Keratinocyte (primary cell): Measurements from ENCODE around the gene RPAP2. TPM values are rescaled to one million over a fixed set of nuclear protein-coding genes. Genes with fewer than 3 reads are reported as not detected.

Experiments used
- DNase-seq: peaks from one replicate; pipeline ENCODE4 v3.0.0-alpha.2; 2011; ENCODE audit warnings: low read depth, missing footprints, low spot score
- FAIRE-seq: peaks from 2 replicates; lab custom pipeline; 2011; peaks lifted over from hg19 to GRCh38; lab: Jason Lieb, UNC
- H2AFZ ChIP-seq: 2 replicates; pipeline ENCODE4 v1.6.0; 2012; ENCODE audit warnings: low read length, control low read depth, inconsistent platforms; ENCODE audit not compliant: control insufficient read depth
- H3K27ac ChIP-seq: 2 replicates; pipeline ENCODE4 v1.5.1; 2011; ENCODE audit warnings: low read length; ENCODE audit not compliant: control insufficient read depth, insufficient read depth
- H3K27me3 ChIP-seq: 3 replicates; pipeline ENCODE4 v1.6.0; 2011; ENCODE audit warnings: low read length; ENCODE audit not compliant: control insufficient read depth, insufficient read depth; ENCODE audit errors: extremely low read depth
- H3K36me3 ChIP-seq, 2 experiments: 2 replicates in 1 of 2; 3 replicates in 1 of 2; pipeline ENCODE4 v1.5.1; 2011; ENCODE audit warnings: low read length in 2 of 2, mild to moderate bottlenecking in 1 of 2; ENCODE audit not compliant: control insufficient read depth in 2 of 2, insufficient read depth in 2 of 2; ENCODE audit errors: extremely low read depth in 1 of 2
- H3K4me1 ChIP-seq: 3 replicates; pipeline ENCODE4 v1.5.1; 2011; ENCODE audit warnings: low read length; ENCODE audit not compliant: control insufficient read depth, insufficient read depth; ENCODE audit errors: extremely low read depth
- H3K4me2 ChIP-seq: 3 replicates; pipeline ENCODE4 v1.6.0; 2011; ENCODE audit warnings: low read depth, low read length; ENCODE audit not compliant: control insufficient read depth, insufficient read depth; ENCODE audit errors: extremely low read depth
- H3K4me3 ChIP-seq, 3 experiments: fragments of 200-600 bp in 1 of 3; sonication (generic) in 1 of 3; 2 replicates in 2 of 3; 3 replicates in 1 of 3; pipeline ENCODE4 v1.5.1; 2011 to 2016; ENCODE audit warnings: low read length in 3 of 3, mild to moderate bottlenecking in 3 of 3, control low read depth in 2 of 3, inconsistent platforms in 1 of 3, low read depth in 1 of 3, mixed read lengths in 1 of 3, mixed run types in 1 of 3, moderate library complexity in 1 of 3; ENCODE audit not compliant: control insufficient read depth in 2 of 3, insufficient read depth in 2 of 3; ENCODE audit errors: extremely low read depth in 1 of 3
- H3K79me2 ChIP-seq: 2 replicates; pipeline ENCODE4 v1.6.0; 2012; ENCODE audit warnings: low read length; ENCODE audit not compliant: control insufficient read depth, insufficient read depth
- H3K9ac ChIP-seq: 3 replicates; pipeline ENCODE4 v1.6.0; 2011; ENCODE audit warnings: low read length; ENCODE audit not compliant: control insufficient read depth, insufficient read depth; ENCODE audit errors: extremely low read depth
- H3K9me1 ChIP-seq: 3 replicates; pipeline ENCODE4 v1.6.0; 2011; ENCODE audit warnings: low read length; ENCODE audit not compliant: control insufficient read depth, insufficient read depth; ENCODE audit errors: extremely low read depth
- H3K9me3 ChIP-seq: 2 replicates; pipeline ENCODE4 v1.5.1; 2012; ENCODE audit warnings: low read depth, low read length; ENCODE audit not compliant: control insufficient read depth
- H4K20me1 ChIP-seq: 3 replicates; pipeline ENCODE4 v1.6.0; 2011; ENCODE audit warnings: low read length; ENCODE audit not compliant: control insufficient read depth, insufficient read depth; ENCODE audit errors: extremely low read depth
- EZH2 ChIP-seq: IDR thresholded peaks from one replicate; pipeline ENCODE4 v1.6.1; 2012; ENCODE audit warnings: inconsistent platforms, mild to moderate bottlenecking, low read length, moderate library complexity
- dilution Hi-C: fragments of 300-500 bp; cut with MboI; formaldehyde crosslinking; loops from one replicate; pipeline ENCODE4 v1.7.0; 2020; ENCODE audit warnings: low sequenced_read_pairs; ENCODE audit not compliant: extremely low pct_ligation_motif_present
- polyA plus RNA-seq, 5 experiments: library from polyadenylated mRNA; depleted of rRNA in 3 of 5; stranded (reverse) in 3 of 5; stranded (forward) in 1 of 5; unstranded in 1 of 5; fragments of >200 nt; gene quantifications; 1 replicate in 1 of 5; 2 replicates in 3 of 5; 3 replicates in 1 of 5; pipeline versions ENCODE4 v1.2.1 to v1.2.3, GENCODE V29; 2011 to 2012; ENCODE audit warnings: missing spikeins in 2 of 5, low read depth in 1 of 5, low replicate concordance in 1 of 5
- TF ChIP-seq, protein P1 (sequence below), 3 experiments: IDR thresholded peaks in 1 of 3; conservative IDR thresholded peaks in 1 of 3; optimal IDR thresholded peaks in 1 of 3; 2 replicates in 2 of 3; 3 replicates in 1 of 3; pipeline versions ENCODE3 to v1.5.1; 2011; ENCODE audit warnings: low read length in 3 of 3, mild to moderate bottlenecking in 3 of 3, moderate library complexity in 2 of 3, control low read depth in 1 of 3, inconsistent platforms in 1 of 3; ENCODE audit not compliant: insufficient read depth in 2 of 3; ENCODE audit errors: extremely low read depth in 1 of 3

Gene RPAP2
- polyA plus RNA-seq, 1 donor (not counting 4 experiments of a cell fraction or from before 2014, with no cell fraction given), result 21.5 TPM

DNA sequence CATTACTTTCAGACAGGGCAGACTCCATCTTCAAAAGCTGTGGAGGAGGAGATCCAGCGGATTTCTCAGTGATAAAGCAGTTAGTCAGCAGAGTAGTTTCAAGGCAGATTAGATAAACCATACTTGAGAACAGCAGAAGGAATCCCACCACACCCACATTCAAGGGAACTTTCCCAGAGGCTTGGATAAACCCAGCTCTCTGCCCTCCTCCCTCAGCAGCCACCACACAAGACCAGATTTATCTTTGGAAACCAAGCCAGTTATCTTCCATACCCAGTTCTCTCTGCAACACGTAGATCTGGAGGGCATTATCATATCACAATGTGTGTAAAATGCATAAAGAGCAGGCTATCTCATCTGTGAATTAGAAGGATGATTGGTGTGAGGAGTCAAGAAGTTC lies 147.7 kb downstream of the RPAP2 start:
- H4K20me1 ChIP-seq, result no peaks in the 10 kb centered on the region
- no peak overlapping the region for H3K4me2 ChIP-seq
- no peak for DNase-seq

GRCh38 chr1:92447033-92447681 lies 148.3 kb downstream of the RPAP2 start:
- H3K9me1 ChIP-seq, result no peaks in the 10 kb centered on the region
- no peaks in the 10 kb centered on the region for H3K27me3 ChIP-seq
- H3K4me3 ChIP-seq, result no peak overlapping the region
- FAIRE-seq (no peak), DNase-seq (no peak)
- H3K36me3 ChIP-seq, result no peaks in the 10 kb centered on the region
- H4K20me1 ChIP-seq, result no peaks in the 10 kb centered on the region
- dilution Hi-C loops, result no loop called here
- H3K79me2 ChIP-seq, result no peaks in the 10 kb centered on the region
- no peak for TF ChIP-seq EZH2
- TF ChIP-seq, protein P1, sequence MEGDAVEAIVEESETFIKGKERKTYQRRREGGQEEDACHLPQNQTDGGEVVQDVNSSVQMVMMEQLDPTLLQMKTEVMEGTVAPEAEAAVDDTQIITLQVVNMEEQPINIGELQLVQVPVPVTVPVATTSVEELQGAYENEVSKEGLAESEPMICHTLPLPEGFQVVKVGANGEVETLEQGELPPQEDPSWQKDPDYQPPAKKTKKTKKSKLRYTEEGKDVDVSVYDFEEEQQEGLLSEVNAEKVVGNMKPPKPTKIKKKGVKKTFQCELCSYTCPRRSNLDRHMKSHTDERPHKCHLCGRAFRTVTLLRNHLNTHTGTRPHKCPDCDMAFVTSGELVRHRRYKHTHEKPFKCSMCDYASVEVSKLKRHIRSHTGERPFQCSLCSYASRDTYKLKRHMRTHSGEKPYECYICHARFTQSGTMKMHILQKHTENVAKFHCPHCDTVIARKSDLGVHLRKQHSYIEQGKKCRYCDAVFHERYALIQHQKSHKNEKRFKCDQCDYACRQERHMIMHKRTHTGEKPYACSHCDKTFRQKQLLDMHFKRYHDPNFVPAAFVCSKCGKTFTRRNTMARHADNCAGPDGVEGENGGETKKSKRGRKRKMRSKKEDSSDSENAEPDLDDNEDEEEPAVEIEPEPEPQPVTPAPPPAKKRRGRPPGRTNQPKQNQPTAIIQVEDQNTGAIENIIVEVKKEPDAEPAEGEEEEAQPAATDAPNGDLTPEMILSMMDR (optimal IDR thresholded peaks at IDR 0.05 in 1 of 3, IDR thresholded peaks at IDR 0.05 in 1 of 3, conservative IDR thresholded peaks at IDR 0.05 in 1 of 3; ENCODE audit: extremely low read depth in 1 of 3, insufficient read depth in 2 of 3, low read length in 3 of 3), result no peak
- H3K4me2 ChIP-seq, result no peak overlapping the region
- no peak overlapping the region for H2AFZ ChIP-seq
- no peaks in the 10 kb centered on the region for H3K9me3 ChIP-seq
- no peak overlapping the region for H3K9ac ChIP-seq
- peaks cover 8% of the 10 kb centered on the region for H3K4me1 ChIP-seq
- H3K27ac ChIP-seq, result no peak overlapping the region

More for the DNA sequence above, 147.7 kb downstream of the RPAP2 start:
- H3K27me3 ChIP-seq, result no peaks in the 10 kb centered on the region
- no peaks in the 10 kb centered on the region for H3K9me3 ChIP-seq
- no peaks in the 10 kb centered on the region for H3K79me2 ChIP-seq
- TF ChIP-seq, protein P1 (optimal IDR thresholded peaks at IDR 0.05 in 1 of 3, IDR thresholded peaks at IDR 0.05 in 1 of 3, conservative IDR thresholded peaks at IDR 0.05 in 1 of 3; ENCODE audit: extremely low read depth in 1 of 3, insufficient read depth in 2 of 3, low read length in 3 of 3), result no peak
- TF ChIP-seq EZH2, result no peak
- dilution Hi-C loops, result no loop called here
- FAIRE-seq, result peak; percentile 29
- peaks cover 8% of the 10 kb centered on the region for H3K4me1 ChIP-seq
- H3K9ac ChIP-seq, result no peak overlapping the region
- no peaks in the 10 kb centered on the region for H3K9me1 ChIP-seq
- no peak overlapping the region for H3K4me3 ChIP-seq
- no peak overlapping the region for H3K27ac ChIP-seq
- no peaks in the 10 kb centered on the region for H3K36me3 ChIP-seq
- H2AFZ ChIP-seq, result no peak overlapping the region
